ENCODE results near the gene ZNF787.

ZNF787 gene

GRCh38 chr19:56120371-56121179 lies 520 bp downstream of the ZNF787 start:
- peak; percentile 59 to 68 for DNase-seq (ENCODE audit: low read depth in 2 of 2, low spot score in 1 of 2)

GRCh38 chr19:56120002-56120370 lies 1.1 kb downstream of the ZNF787 start:
- DNase-seq (ENCODE audit: low read depth in 2 of 2, low spot score in 1 of 2): no peak

GRCh38 chr19:56119582-56119978 lies 1.5 kb downstream of the ZNF787 start:
- DNase-seq (ENCODE audit: low read depth in 2 of 2, low spot score in 1 of 2): no peak

GRCh38 chr19:56118666-56119581 lies 2.2 kb downstream of the ZNF787 start:
- DNase-seq (ENCODE audit: low read depth in 2 of 2, low spot score in 1 of 2): no peak

GRCh38 chr19:56117889-56118288 lies 3.2 kb downstream of the ZNF787 start:
- no peak for DNase-seq (ENCODE audit: low read depth in 2 of 2, low spot score in 1 of 2)

GRCh38 chr19:56117376-56117884 lies 3.7 kb downstream of the ZNF787 start:
- DNase-seq (ENCODE audit: low read depth in 2 of 2, low spot score in 1 of 2): no peak

GRCh38 chr19:56116606-56117005 lies 4.5 kb downstream of the ZNF787 start:
- no peak for DNase-seq (ENCODE audit: low read depth in 2 of 2, low spot score in 1 of 2)

- DNase-seq (ENCODE audit: low read depth in 2 of 2, low spot score in 1 of 2): no peak
Measured at GRCh38 chr19:56115490-56115889, 5.6 kb downstream of the ZNF787 start.

GRCh38 chr19:56114778-56115110 lies 6.4 kb downstream of the ZNF787 start:
- no peak for DNase-seq (ENCODE audit: low read depth in 2 of 2, low spot score in 1 of 2)

GRCh38 chr19:56114051-56114777 lies 6.9 kb downstream of the ZNF787 start:
- no peak for DNase-seq (ENCODE audit: low read depth in 2 of 2, low spot score in 1 of 2)

GRCh38 chr19:56113074-56113632 lies 7.9 kb downstream of the ZNF787 start:
- no peak for DNase-seq (ENCODE audit: low read depth in 2 of 2, low spot score in 1 of 2)

GRCh38 chr19:56112313-56112709 lies 8.8 kb downstream of the ZNF787 start:
- DNase-seq (ENCODE audit: low read depth in 2 of 2, low spot score in 1 of 2): no peak

- peak in 1 of 2 donors; percentile 22 for DNase-seq (ENCODE audit: low read depth in 2 of 2, low spot score in 1 of 2)
Measured at GRCh38 chr19:56111601-56112312, 9.3 kb downstream of the ZNF787 start.

GRCh38 chr19:56110515-56111448 lies 10.3 kb downstream of the ZNF787 start:
- no peak for DNase-seq (ENCODE audit: low read depth in 2 of 2, low spot score in 1 of 2)

GRCh38 chr19:56109226-56109625 lies 11.9 kb downstream of the ZNF787 start:
- DNase-seq (ENCODE audit: low read depth in 2 of 2, low spot score in 1 of 2): no peak

- no peak for DNase-seq (ENCODE audit: low read depth in 2 of 2, low spot score in 1 of 2)
Measured at GRCh38 chr19:56108447-56109195, 12.5 kb downstream of the ZNF787 start.

GRCh38 chr19:56107626-56108351 lies 13.3 kb downstream of the ZNF787 start:
- DNase-seq (ENCODE audit: low read depth in 2 of 2, low spot score in 1 of 2): no peak

GRCh38 chr19:56106993-56107392 lies 14.1 kb downstream of the ZNF787 start:
- no peak for DNase-seq (ENCODE audit: low read depth in 2 of 2, low spot score in 1 of 2)
